GM12878 (cell line): ENCODE results near the gene MSANTD3.

Experiments
- DPF2 ChIP-seq: fragments of 450-650 bp; IDR thresholded peaks from 2 replicates; pipeline ENCODE4 v1.6.1; 2017; ENCODE audit warnings: mild to moderate bottlenecking
- ESRRA ChIP-seq: IDR thresholded peaks from 2 replicates; pipeline ENCODE4 v1.6.1; 2012; ENCODE audit warnings: mild to moderate bottlenecking, low read length, improper control_type of control experiment
- HDAC2 ChIP-seq: fragments of 200-600 bp; sonication (generic); IDR thresholded peaks from 2 replicates; pipeline ENCODE4 v1.6.1; 2017
- MXI1 ChIP-seq: fragments of 150-350 bp; IDR thresholded peaks from 2 replicates; pipeline ENCODE4 v1.6.1; 2011; ENCODE audit warnings: low read depth, mild to moderate bottlenecking, inconsistent platforms, low read length, improper control_type of control experiment
- SIX5 ChIP-seq: IDR thresholded peaks from 2 replicates; pipeline ENCODE4 v1.6.1; 2011; ENCODE audit warnings: mild to moderate bottlenecking, low read depth, low read length, moderate library complexity; ENCODE audit not compliant: severe bottlenecking

GRCh38 chr9:100397529-100398266 is 29.2 kb upstream of the MSANTD3 start:
- TF ChIP-seq MXI1 (no peak), HDAC2 (no peak), ESRRA (no peak), SIX5 (no peak), DPF2 (no peak)
